K562 (cell line): ENCODE measurements around the gene CHRM4. TPM values are rescaled to one million over a fixed set of nuclear protein-coding genes. Genes with fewer than 3 reads are reported as not detected.

ENCODE experiments used
- ARID2 ChIP-seq: fragments of 450-650 bp; IDR thresholded peaks from 2 replicates; pipeline ENCODE4 v1.6.1; 2017; ENCODE audit warnings: antibody characterized with exemption, mild to moderate bottlenecking
- C11orf30 ChIP-seq: fragments of 450-650 bp; IDR thresholded peaks from 2 replicates; pipeline ENCODE4 v1.6.1; 2016; ENCODE audit warnings: low read depth, mild to moderate bottlenecking
- CREBBP ChIP-seq: IDR thresholded peaks from one replicate; pipeline ENCODE4 v1.6.1; 2012; ENCODE audit warnings: low read depth, mild to moderate bottlenecking, control low read depth, inconsistent platforms, low read length
- FOXA1 ChIP-seq: fragments of 450-650 bp; IDR thresholded peaks from 2 replicates; pipeline ENCODE4 v1.6.1; 2016; ENCODE audit warnings: mild to moderate bottlenecking, borderline replicate concordance
- GABPA ChIP-seq: fragments of 200-800 bp; sonication (Bioruptor generic); conservative IDR thresholded peaks from 2 replicates; pipeline ENCODE4 v1.6.1; 2016; ENCODE audit warnings: low read depth, missing genetic modification characterization, missing compliant biosample characterization
- GATA2 ChIP-seq: sonication (generic); formaldehyde crosslinking; IDR thresholded peaks from 2 replicates; pipeline ENCODE4 v1.4.0; 2020; ENCODE audit warnings: mild to moderate bottlenecking, missing genetic modification reagents
- HDAC1 ChIP-seq, 2 experiments: fragments of 450-650 bp; IDR thresholded peaks; 2 replicates each; pipeline ENCODE4 v1.6.1; 2016 to 2017; ENCODE audit warnings: inconsistent platforms in 1 of 2, mild to moderate bottlenecking in 1 of 2, moderate library complexity in 1 of 2
- HDAC2 ChIP-seq: fragments of 450-650 bp; IDR thresholded peaks from 2 replicates; pipeline ENCODE4 v1.6.1; 2016; ENCODE audit warnings: mild to moderate bottlenecking
- MXI1 ChIP-seq: IDR thresholded peaks from 2 replicates; pipeline ENCODE4 v1.6.1; 2011; ENCODE audit warnings: low read depth, mild to moderate bottlenecking, improper control_type of control experiment, low read length
- POLR2G ChIP-seq: fragments of 200-400 bp; formaldehyde crosslinking; IDR thresholded peaks from 2 replicates; pipeline ENCODE4 v1.6.1; 2017; ENCODE audit warnings: low read depth, mild to moderate bottlenecking, antibody characterized with exemption, low read length, moderate library complexity
- SRSF1 ChIP-seq: fragments of 200-400 bp; formaldehyde crosslinking; IDR thresholded peaks from 2 replicates; pipeline ENCODE4 v1.6.1; 2017; ENCODE audit warnings: mild to moderate bottlenecking, low read depth, low read length, moderate library complexity
- ZNF121 ChIP-seq: sonication (generic); formaldehyde crosslinking; conservative IDR thresholded peaks from 2 replicates; pipeline ENCODE4 v1.8.0; 2022; ENCODE audit warnings: missing genetic modification reagents
- ZNF217 ChIP-seq: sonication (generic); formaldehyde crosslinking; IDR thresholded peaks from 2 replicates; pipeline ENCODE4 v1.8.0; 2022; ENCODE audit warnings: mild to moderate bottlenecking, missing genetic modification reagents
- polyA plus RNA-seq, 8 experiments: library from polyadenylated mRNA; depleted of rRNA in 4 of 8; stranded (reverse) in 5 of 8; unstranded in 3 of 8; fragments of >200 nt; fragmentation: Nextera tagmentation in 2 of 8; fragmentation: Illumina TruSeq in 1 of 8; extraction: Ambion mirVana in 2 of 8; extraction: Trizol in 1 of 8; gene quantifications; 2 replicates each; pipeline versions ENCODE4 v1.2.1 to v1.2.3, GENCODE V29; 2011 to 2014; ENCODE audit warnings: inconsistent platforms in 1 of 8, missing spikeins in 1 of 8
- total RNA-seq, 7 experiments: library from RNA; depleted of rRNA in 6 of 7; stranded (reverse); fragments of >200 nt in 6 of 7; fragmentation: Illumina TruSeq in 2 of 7; extraction: Trizol in 2 of 7; gene quantifications; 2 replicates each; pipeline versions ENCODE4 v1.2.1 to v1.2.3, GENCODE V29; 2011 to 2021; ENCODE audit warnings: low replicate concordance in 1 of 7
- TF ChIP-seq, protein P1 (sequence below): fragments of 450-650 bp; IDR thresholded peaks from 2 replicates; pipeline ENCODE4 v1.6.1; 2018; ENCODE audit not compliant: partially characterized antibody
- TF ChIP-seq, protein P2 (sequence below): sonication (generic); formaldehyde crosslinking; IDR thresholded peaks from 2 replicates; pipeline ENCODE4 v1.8.1; 2023; ENCODE audit warnings: mild to moderate bottlenecking, missing genetic modification reagents
- TF ChIP-seq, protein P3 (sequence below): fragments of 250-450 bp; sonication (Bioruptor Pico); IDR thresholded peaks from 2 replicates; pipeline ENCODE4 v1.5.1; 2021; ENCODE audit warnings: mild to moderate bottlenecking
- TF ChIP-seq, protein P4 (sequence below): IDR thresholded peaks from 2 replicates; pipeline ENCODE4 v1.6.1; 2016; ENCODE audit warnings: missing genetic modification characterization, missing compliant biosample characterization

The CHRM4 gene
- total and polyA plus RNA-seq, 9 of the 15 experiments (the other 6 are each of a cell fraction or from before 2014, with no cell fraction given) = 0.22 to 1.3 (median 0.40) TPM; not detected in 2

DNA sequence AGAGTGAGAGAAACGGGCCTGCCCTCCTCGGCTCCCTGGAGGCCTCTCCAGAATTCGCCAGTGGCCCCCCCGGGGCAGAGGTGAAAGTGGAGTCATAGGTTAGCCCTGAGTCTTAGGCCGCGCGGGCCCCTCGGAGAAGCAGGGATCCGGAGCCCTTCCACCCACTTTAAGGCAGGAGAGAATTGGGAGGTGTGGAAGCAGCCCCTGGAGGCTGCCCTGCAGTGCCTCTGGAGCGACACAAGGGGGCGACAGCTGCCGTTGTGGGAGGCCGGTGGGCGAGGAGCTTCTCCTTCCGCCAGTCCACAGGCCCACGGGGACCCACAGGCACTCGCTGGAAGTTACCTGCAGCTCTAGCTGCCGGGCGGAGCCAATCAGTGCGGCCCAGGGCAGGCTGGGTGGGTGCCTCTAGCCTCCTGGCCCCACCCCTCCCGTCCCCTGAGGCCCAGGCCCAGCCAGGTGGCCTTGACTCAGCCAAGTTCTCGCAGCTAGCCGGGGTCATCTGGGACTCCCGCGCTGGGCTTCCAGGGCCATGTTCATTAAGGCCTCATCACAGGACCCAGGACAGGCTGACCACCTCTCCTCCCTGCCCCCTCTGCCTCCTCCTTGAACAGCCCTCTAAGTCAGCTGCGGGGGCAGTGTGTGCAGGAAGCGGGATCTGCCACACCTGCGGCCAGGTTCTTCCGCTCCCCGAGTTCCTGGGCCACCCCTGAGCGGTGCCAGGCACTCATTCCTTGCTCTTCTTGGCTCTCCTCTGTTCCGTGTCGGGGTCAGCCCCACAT lies 39.3 kb downstream of the CHRM4 start (continued):
- TF ChIP-seq, protein P1, sequence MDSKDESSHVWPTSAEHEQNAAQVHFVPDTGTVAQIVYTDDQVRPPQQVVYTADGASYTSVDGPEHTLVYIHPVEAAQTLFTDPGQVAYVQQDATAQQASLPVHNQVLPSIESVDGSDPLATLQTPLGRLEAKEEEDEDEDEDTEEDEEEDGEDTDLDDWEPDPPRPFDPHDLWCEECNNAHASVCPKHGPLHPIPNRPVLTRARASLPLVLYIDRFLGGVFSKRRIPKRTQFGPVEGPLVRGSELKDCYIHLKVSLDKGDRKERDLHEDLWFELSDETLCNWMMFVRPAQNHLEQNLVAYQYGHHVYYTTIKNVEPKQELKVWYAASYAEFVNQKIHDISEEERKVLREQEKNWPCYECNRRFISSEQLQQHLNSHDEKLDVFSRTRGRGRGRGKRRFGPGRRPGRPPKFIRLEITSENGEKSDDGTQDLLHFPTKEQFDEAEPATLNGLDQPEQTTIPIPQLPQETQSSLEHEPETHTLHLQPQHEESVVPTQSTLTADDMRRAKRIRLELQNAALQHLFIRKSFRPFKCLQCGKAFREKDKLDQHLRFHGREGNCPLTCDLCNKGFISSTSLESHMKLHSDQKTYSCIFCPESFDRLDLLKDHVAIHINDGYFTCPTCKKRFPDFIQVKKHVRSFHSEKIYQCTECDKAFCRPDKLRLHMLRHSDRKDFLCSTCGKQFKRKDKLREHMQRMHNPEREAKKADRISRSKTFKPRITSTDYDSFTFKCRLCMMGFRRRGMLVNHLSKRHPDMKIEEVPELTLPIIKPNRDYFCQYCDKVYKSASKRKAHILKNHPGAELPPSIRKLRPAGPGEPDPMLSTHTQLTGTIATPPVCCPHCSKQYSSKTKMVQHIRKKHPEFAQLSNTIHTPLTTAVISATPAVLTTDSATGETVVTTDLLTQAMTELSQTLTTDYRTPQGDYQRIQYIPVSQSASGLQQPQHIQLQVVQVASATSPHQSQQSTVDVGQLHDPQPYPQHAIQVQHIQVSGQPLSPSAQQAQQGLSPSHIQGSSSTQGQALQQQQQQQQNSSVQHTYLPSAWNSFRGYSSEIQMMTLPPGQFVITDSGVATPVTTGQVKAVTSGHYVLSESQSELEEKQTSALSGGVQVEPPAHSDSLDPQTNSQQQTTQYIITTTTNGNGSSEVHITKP = no peak
- TF ChIP-seq GABPA (tag) (peak; percentile 79), CREBBP (no peak), ZNF121 (CRISPR knock-in tag) (no peak), HDAC1 (IDR thresholded peaks at IDR 0.05) (no peak), SRSF1 (no peak), ARID2 (no peak), ZNF217 (no peak), GATA2 (CRISPR knock-in tag) (no peak), MXI1 (no peak), HDAC2 (no peak), C11orf30 (peak; percentile 74), FOXA1 (no peak), POLR2G (peak; percentile 74)
- TF ChIP-seq, protein P2, sequence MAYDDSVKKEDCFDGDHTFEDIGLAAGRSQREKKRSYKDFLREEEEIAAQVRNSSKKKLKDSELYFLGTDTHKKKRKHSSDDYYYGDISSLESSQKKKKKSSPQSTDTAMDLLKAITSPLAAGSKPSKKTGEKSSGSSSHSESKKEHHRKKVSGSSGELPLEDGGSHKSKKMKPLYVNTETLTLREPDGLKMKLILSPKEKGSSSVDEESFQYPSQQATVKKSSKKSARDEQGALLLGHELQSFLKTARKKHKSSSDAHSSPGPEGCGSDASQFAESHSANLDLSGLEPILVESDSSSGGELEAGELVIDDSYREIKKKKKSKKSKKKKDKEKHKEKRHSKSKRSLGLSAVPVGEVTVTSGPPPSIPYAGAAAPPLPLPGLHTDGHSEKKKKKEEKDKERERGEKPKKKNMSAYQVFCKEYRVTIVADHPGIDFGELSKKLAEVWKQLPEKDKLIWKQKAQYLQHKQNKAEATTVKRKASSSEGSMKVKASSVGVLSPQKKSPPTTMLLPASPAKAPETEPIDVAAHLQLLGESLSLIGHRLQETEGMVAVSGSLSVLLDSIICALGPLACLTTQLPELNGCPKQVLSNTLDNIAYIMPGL (CRISPR knock-in tag) = 0 out of 2 replicates have a peak, but pooled peaks have one; percentile 21
- TF ChIP-seq, protein P3, sequence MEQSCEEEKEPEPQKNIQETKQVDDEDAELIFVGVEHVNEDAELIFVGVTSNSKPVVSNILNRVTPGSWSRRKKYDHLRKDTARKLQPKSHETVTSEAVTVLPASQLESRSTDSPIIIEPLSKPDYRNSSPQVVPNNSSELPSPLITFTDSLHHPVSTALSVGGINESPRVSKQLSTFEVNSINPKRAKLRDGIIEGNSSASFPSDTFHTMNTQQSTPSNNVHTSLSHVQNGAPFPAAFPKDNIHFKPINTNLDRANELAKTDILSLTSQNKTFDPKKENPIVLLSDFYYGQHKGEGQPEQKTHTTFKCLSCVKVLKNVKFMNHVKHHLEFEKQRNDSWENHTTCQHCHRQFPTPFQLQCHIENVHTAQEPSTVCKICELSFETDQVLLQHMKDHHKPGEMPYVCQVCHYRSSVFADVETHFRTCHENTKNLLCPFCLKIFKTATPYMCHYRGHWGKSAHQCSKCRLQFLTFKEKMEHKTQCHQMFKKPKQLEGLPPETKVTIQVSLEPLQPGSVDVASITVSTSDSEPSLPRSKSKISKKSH = no peak
- TF ChIP-seq, protein P4, sequence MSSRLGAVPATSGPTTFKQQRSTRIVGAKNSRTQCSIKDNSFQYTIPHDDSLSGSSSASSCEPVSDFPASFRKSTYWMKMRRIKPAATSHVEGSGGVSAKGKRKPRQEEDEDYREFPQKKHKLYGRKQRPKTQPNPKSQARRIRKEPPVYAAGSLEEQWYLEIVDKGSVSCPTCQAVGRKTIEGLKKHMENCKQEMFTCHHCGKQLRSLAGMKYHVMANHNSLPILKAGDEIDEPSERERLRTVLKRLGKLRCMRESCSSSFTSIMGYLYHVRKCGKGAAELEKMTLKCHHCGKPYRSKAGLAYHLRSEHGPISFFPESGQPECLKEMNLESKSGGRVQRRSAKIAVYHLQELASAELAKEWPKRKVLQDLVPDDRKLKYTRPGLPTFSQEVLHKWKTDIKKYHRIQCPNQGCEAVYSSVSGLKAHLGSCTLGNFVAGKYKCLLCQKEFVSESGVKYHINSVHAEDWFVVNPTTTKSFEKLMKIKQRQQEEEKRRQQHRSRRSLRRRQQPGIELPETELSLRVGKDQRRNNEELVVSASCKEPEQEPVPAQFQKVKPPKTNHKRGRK = no peak
